H9 (cell line): ENCODE measurements around the gene ZNF804A. TPM values are rescaled to one million over a fixed set of nuclear protein-coding genes. Genes with fewer than 3 reads are reported as not detected.

Source experiments
- DNase-seq: peaks from one replicate; pipeline ENCODE4 v3.0.0-alpha.2; 2017
- H2AFZ ChIP-seq: one replicate; pipeline ENCODE4 v1.6.1; 2013; ENCODE audit warnings: mild to moderate bottlenecking, low read length, control low read depth, moderate library complexity
- H2AK5ac ChIP-seq: 2 replicates; pipeline ENCODE4 v1.6.1; 2013; ENCODE audit warnings: low read length, control low read depth, mixed read lengths; ENCODE audit not compliant: insufficient read length
- H2BK120ac ChIP-seq: one replicate; pipeline ENCODE4 v1.6.1; 2013; ENCODE audit warnings: low read depth, mild to moderate bottlenecking, low read length, control low read depth, inconsistent platforms; ENCODE audit not compliant: poor library complexity, severe bottlenecking
- H2BK12ac ChIP-seq: 2 replicates; pipeline ENCODE4 v1.6.1; 2013; ENCODE audit warnings: low read length, control low read depth, mixed read lengths, low read depth; ENCODE audit not compliant: insufficient read length
- H2BK15ac ChIP-seq: 2 replicates; pipeline ENCODE4 v1.6.1; 2013; ENCODE audit warnings: low read depth, low read length, control low read depth
- H2BK20ac ChIP-seq: one replicate; pipeline ENCODE4 v1.6.1; 2013; ENCODE audit warnings: low read depth, mild to moderate bottlenecking, low read length, control low read depth, inconsistent platforms; ENCODE audit not compliant: poor library complexity, severe bottlenecking
- H2BK5ac ChIP-seq: 2 replicates; pipeline ENCODE4 v1.6.1; 2013; ENCODE audit warnings: low read length, control low read depth, mixed read lengths; ENCODE audit not compliant: insufficient read length
- H3K14ac ChIP-seq: 2 replicates; pipeline ENCODE4 v1.6.1; 2013; ENCODE audit warnings: low read length, control low read depth; ENCODE audit not compliant: insufficient read depth
- H3K18ac ChIP-seq: 2 replicates; pipeline ENCODE4 v1.6.1; 2013; ENCODE audit warnings: low read depth, mild to moderate bottlenecking, mixed read lengths, low read length, control low read depth; ENCODE audit not compliant: insufficient read length
- H3K23ac ChIP-seq: 2 replicates; pipeline ENCODE4 v1.6.1; 2013; ENCODE audit warnings: low read length, control low read depth, mixed read lengths, low read depth; ENCODE audit not compliant: insufficient read length
- H3K23me2 ChIP-seq: 2 replicates; pipeline ENCODE4 v1.6.1; 2013; ENCODE audit warnings: low read depth, mild to moderate bottlenecking, mixed read lengths, low read length, control low read depth; ENCODE audit not compliant: insufficient read length, poor library complexity, severe bottlenecking
- H3K27ac ChIP-seq: 2 replicates; pipeline ENCODE4 v1.5.1; 2013; ENCODE audit warnings: low read length, control low read depth, mixed read lengths, low read depth; ENCODE audit not compliant: insufficient read length
- H3K27me3 ChIP-seq: 2 replicates; pipeline ENCODE4 v1.6.1; 2013; ENCODE audit warnings: low read length, control low read depth, inconsistent platforms; ENCODE audit not compliant: insufficient read depth
- H3K4ac ChIP-seq: 2 replicates; pipeline ENCODE4 v1.6.1; 2013; ENCODE audit warnings: low read depth, mild to moderate bottlenecking, control low read depth, inconsistent platforms, low read length, moderate library complexity
- H3K4me1 ChIP-seq: 2 replicates; pipeline ENCODE4 v1.6.1; 2013; ENCODE audit warnings: low read length, control low read depth, inconsistent platforms; ENCODE audit not compliant: insufficient read depth
- H3K4me2 ChIP-seq: 2 replicates; pipeline ENCODE4 v1.6.1; 2013; ENCODE audit warnings: low read length, control low read depth, mixed read lengths; ENCODE audit not compliant: insufficient read length, insufficient read depth
- H3K56ac ChIP-seq: 2 replicates; pipeline ENCODE4 v1.6.1; 2013; ENCODE audit warnings: low read depth, mild to moderate bottlenecking, mixed read lengths, low read length, control low read depth; ENCODE audit not compliant: insufficient read length
- H3K79me1 ChIP-seq: 2 replicates; pipeline ENCODE4 v1.6.1; 2013; ENCODE audit warnings: low read depth, mild to moderate bottlenecking, moderate library complexity, low read length, control low read depth, inconsistent platforms; ENCODE audit not compliant: insufficient read depth, poor library complexity, severe bottlenecking
- H3K79me2 ChIP-seq: 2 replicates; pipeline ENCODE4 v1.6.1; 2013; ENCODE audit warnings: low read length, control low read depth, inconsistent platforms; ENCODE audit not compliant: insufficient read depth
- H3K9ac ChIP-seq: 2 replicates; pipeline ENCODE4 v1.6.1; 2013; ENCODE audit warnings: low read length, control low read depth, mixed read lengths; ENCODE audit not compliant: insufficient read length; ENCODE audit errors: extremely low read depth
- H3K9me3 ChIP-seq: one replicate; pipeline ENCODE4 v1.6.1; 2013; ENCODE audit warnings: low read depth, low read length, inconsistent platforms; ENCODE audit not compliant: control insufficient read depth
- H3T11ph ChIP-seq: one replicate; pipeline ENCODE4 v1.6.1; 2013; ENCODE audit warnings: mild to moderate bottlenecking, low read length, control low read depth, inconsistent platforms
- H4K20me1 ChIP-seq: one replicate; pipeline ENCODE4 v1.6.1; 2013; ENCODE audit not compliant: control insufficient read depth, insufficient read length, insufficient read depth
- H4K5ac ChIP-seq: 2 replicates; pipeline ENCODE4 v1.6.1; 2013; ENCODE audit warnings: low read depth, mild to moderate bottlenecking, mixed read lengths, low read length, control low read depth; ENCODE audit not compliant: insufficient read length
- H4K8ac ChIP-seq: replicated peaks from 2 replicates; pipeline ENCODE4 v1.6.1; 2013; ENCODE audit warnings: low read length, control low read depth, mixed read lengths, low read depth; ENCODE audit not compliant: insufficient read length
- H4K91ac ChIP-seq: 2 replicates; pipeline ENCODE4 v1.6.1; 2013; ENCODE audit warnings: low read depth, mild to moderate bottlenecking, moderate library complexity, mixed read lengths, low read length, control low read depth; ENCODE audit not compliant: insufficient read length
- H3K27ac Mint-ChIP-seq, 3 experiments: 2 replicates in 2 of 3; 3 replicates in 1 of 3; pipeline ENCODE4 v1.8.0; 2020 to 2021; ENCODE audit warnings: mixed read lengths in 3 of 3, mild to moderate bottlenecking in 1 of 3, moderate library complexity in 1 of 3
- H3K27me3 Mint-ChIP-seq: 2 replicates; pipeline ENCODE4 v1.8.0; 2021; ENCODE audit warnings: low read depth, mild to moderate bottlenecking, moderate library complexity, mixed read lengths
- H3K36me3 Mint-ChIP-seq, 3 experiments: 2 replicates in 2 of 3; 3 replicates in 1 of 3; pipeline ENCODE4 v1.8.0; 2020 to 2021; ENCODE audit warnings: low read depth in 3 of 3, mixed read lengths in 3 of 3; ENCODE audit not compliant: insufficient read depth in 1 of 3
- H3K4me1 Mint-ChIP-seq, 2 experiments: 2 replicates each; pipeline ENCODE4 v1.8.0; 2020; ENCODE audit warnings: mixed read lengths in 2 of 2
- H3K4me3 Mint-ChIP-seq, 2 experiments: 2 replicates in 1 of 2; 3 replicates in 1 of 2; pipeline ENCODE4 v1.8.0; 2020 to 2021; ENCODE audit warnings: mild to moderate bottlenecking in 2 of 2, mixed read lengths in 2 of 2, moderate library complexity in 1 of 2
- H3K9me3 Mint-ChIP-seq, 2 experiments: 2 replicates in 1 of 2; 3 replicates in 1 of 2; pipeline ENCODE4 v1.8.0; 2020; ENCODE audit warnings: mild to moderate bottlenecking in 2 of 2, mixed read lengths in 2 of 2, moderate library complexity in 1 of 2
- CTCF ChIP-seq: fragments of 200-600 bp; sonication (generic); conservative IDR thresholded peaks from 3 replicates; pipeline ENCODE4 v1.8.0; 2021; ENCODE audit warnings: antibody characterized with exemption, mild to moderate bottlenecking
- WGBS: extraction: QIAGEN DNeasy Blood & Tissue Kit; methylation state at CpG from one replicate; pipeline ENCODE4 v1.1.7; 2013; ENCODE audit warnings: missing lambda C conversion rate, low lambda C conversion rate, mixed read lengths; ENCODE audit not compliant: insufficient read length; ENCODE audit errors: extremely low coverage; 5-methylcytosine and 5-hydroxymethylcytosine counted together
- total RNA-seq: library from RNA; stranded (reverse); gene quantifications from 2 replicates; pipeline ENCODE4 v1.2.1, GENCODE V29; 2021

ZNF804A gene
- total RNA-seq, 1 experiment from 2014 or later = not detected

DNA sequence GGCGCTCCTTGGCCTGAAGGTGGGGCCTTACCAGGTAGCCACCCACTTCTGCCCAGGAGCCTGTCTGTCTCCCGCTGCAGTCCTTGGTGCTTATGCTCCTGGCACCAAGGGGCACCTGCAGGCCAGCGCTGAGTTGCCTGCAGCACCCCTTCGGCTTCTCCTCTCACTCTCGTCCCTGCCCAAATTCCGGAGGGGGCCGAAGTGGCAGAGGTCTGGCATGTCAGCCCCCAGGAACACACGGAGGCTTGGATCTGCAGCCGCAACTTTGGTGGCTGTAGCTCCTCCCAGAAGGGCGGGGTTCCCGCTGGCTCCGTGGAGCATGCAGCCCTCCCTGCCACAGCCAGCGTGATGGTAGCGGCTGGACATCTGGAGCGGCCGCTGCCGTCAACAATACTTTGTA lies 37.7 kb upstream of the ZNF804A start:
- Histone ChIP-seq H4K91ac (no peak overlapping the region), H3K27ac (no peak overlapping the region), H3K23me2 (no peaks in the 10 kb centered on the region), H2BK15ac (no peak overlapping the region), H2BK20ac (no peak overlapping the region), H3K4ac (no peak overlapping the region), H4K20me1 (no peaks in the 10 kb centered on the region), H2AK5ac (no peak overlapping the region), H3K4me2 (no peak overlapping the region), H3K9me3 (no peaks in the 10 kb centered on the region), H3K14ac (peak overlapping the region; percentile 59; the same call in 1 of the 2 replicates), H3K79me1 (no peaks in the 10 kb centered on the region), H4K8ac (no peak overlapping the region), H2AFZ (no peak overlapping the region), H2BK12ac (no peak overlapping the region), H3K56ac (no peak overlapping the region), H3K9ac (no peak overlapping the region), H3K4me1 (no peaks in the 10 kb centered on the region), H3K23ac (no peak overlapping the region), H3K18ac (no peak overlapping the region), H2BK5ac (no peak overlapping the region), H3K79me2 (no peaks in the 10 kb centered on the region), H3T11ph (no peak overlapping the region), H3K27me3 (no peaks in the 10 kb centered on the region), H2BK120ac (no peak overlapping the region), H4K5ac (no peak overlapping the region)
- Mint-ChIP-seq H3K9me3 (no peaks in the 10 kb centered on the region; a peak in 1 of 5 replicates), H3K27ac (no peak overlapping the region), H3K36me3 (no peaks in the 10 kb centered on the region), H3K4me1 (no peaks in the 10 kb centered on the region), H3K27me3 (no peaks in the 10 kb centered on the region), H3K4me3 (no peak overlapping the region)
- no peak for DNase-seq
- no CpG with 5 or more reads among the region's 17 CpGs for WGBS
- TF ChIP-seq CTCF = no peak
